ENCODE results near the gene GSTP1. TPM values are rescaled to one million over a fixed set of nuclear protein-coding genes. Genes with fewer than 3 reads are reported as not detected.
"Not testable (repeated sequence)": the region's sequence is repeated elsewhere in the genome, so short reads cannot be mapped to it uniquely, and the experiment has no call there.

Gene GSTP1
- total RNA-seq, 1 donor from 2014 or later, result 436 TPM

- Histone ChIP-seq H3F3A (ENCODE audit: low read depth) (no peaks in the 10 kb centered on the region), H3K9me3 (ENCODE audit: low read depth) (no peaks in the 10 kb centered on the region), H2AFZ (replicated peaks) (no peak overlapping the region), H3K4me1 (no peaks in the 10 kb centered on the region), H3K79me2 (ENCODE audit: low read depth) (no peaks in the 10 kb centered on the region), H4K20me1 (ENCODE audit: low read depth) (no peaks in the 10 kb centered on the region), H3K4me2 (no peak overlapping the region), H3K36me3 (no peaks in the 10 kb centered on the region), H3K27me3 (no peaks in the 10 kb centered on the region), H3K4me3 (no peak overlapping the region), H3K9ac (no peak overlapping the region), H3K27ac (no peak overlapping the region)
- Mint-ChIP-seq H3K4me1 (no peaks in the 10 kb centered on the region), H3K27me3 (ENCODE audit: insufficient read depth, low read depth) (peaks cover 9% of the 10 kb centered on the region), H3K36me3 (no peaks in the 10 kb centered on the region), H3K27ac (no peak overlapping the region), H3K4me3 (no peak overlapping the region), H3K9me3 (peaks cover 20% of the 10 kb centered on the region)
- TF ChIP-seq EZH2 (IDR thresholded peaks at IDR 0.05), result no peak
- no peak for DNase-seq (ENCODE audit: low spot score)
Measured at GRCh38 chr11:67551127-67551526, 32.5 kb upstream of the GSTP1 start.

GRCh38 chr11:67551697-67552096, 31.9 kb upstream of the GSTP1 start:
- H3F3A ChIP-seq (ENCODE audit: low read depth); H3K4me2 ChIP-seq; H3K27me3 ChIP-seq; H3K4me1 ChIP-seq; H3K9ac ChIP-seq; H3K4me1 Mint-ChIP-seq; H3K27ac Mint-ChIP-seq; H4K20me1 ChIP-seq (ENCODE audit: low read depth); H3K27ac ChIP-seq; H2AFZ ChIP-seq (replicated peaks); H3K79me2 ChIP-seq (ENCODE audit: low read depth); H3K9me3 ChIP-seq (ENCODE audit: low read depth); H3K36me3 Mint-ChIP-seq; H3K36me3 ChIP-seq; H3K4me3 ChIP-seq; H3K4me3 Mint-ChIP-seq; H3K27me3 Mint-ChIP-seq (ENCODE audit: insufficient read depth, low read depth); DNase-seq (ENCODE audit: low spot score): not testable (repeated sequence)
- H3K9me3 Mint-ChIP-seq, result peaks cover 20% of the 10 kb centered on the region

- H3K27me3 Mint-ChIP-seq (ENCODE audit: insufficient read depth, low read depth), result peaks cover 8% of the 10 kb centered on the region
- no peaks in the 10 kb centered on the region for H3K27me3 ChIP-seq
- no peak overlapping the region for H3K4me3 ChIP-seq
Measured at GRCh38 chr11:67556244-67556643, 27.4 kb upstream of the GSTP1 start.

GRCh38 chr11:67558084-67558772, 25.4 kb upstream of the GSTP1 start:
- Histone ChIP-seq H3K36me3 (no peaks in the 10 kb centered on the region), H3K79me2 (ENCODE audit: low read depth) (no peaks in the 10 kb centered on the region), H3K4me3 (no peak overlapping the region), H3K27ac (no peak overlapping the region), H3K4me1 (peaks cover 2% of the 10 kb centered on the region), H3K9me3 (ENCODE audit: low read depth) (no peaks in the 10 kb centered on the region), H3F3A (ENCODE audit: low read depth) (no peaks in the 10 kb centered on the region), H3K9ac (no peak overlapping the region), H3K27me3 (no peaks in the 10 kb centered on the region), H2AFZ (replicated peaks) (peak overlapping the region; percentile 28), H3K4me2 (no peak overlapping the region), H4K20me1 (ENCODE audit: low read depth) (no peaks in the 10 kb centered on the region)
- peaks cover 6% of the 10 kb centered on the region for H3K4me1 Mint-ChIP-seq
- no peak for DNase-seq (ENCODE audit: low spot score)
- no peak overlapping the region for H3K4me3 Mint-ChIP-seq
- H3K9me3 Mint-ChIP-seq, result no peaks in the 10 kb centered on the region
- TF ChIP-seq EZH2 (IDR thresholded peaks at IDR 0.05) (no peak), EZH2phosphoT487 (IDR thresholded peaks at IDR 0.05) (no peak), CTCF (IDR thresholded peaks at IDR 0.05) (no peak)
- H3K27me3 Mint-ChIP-seq (ENCODE audit: insufficient read depth, low read depth), result peaks cover 6% of the 10 kb centered on the region
- H3K27ac Mint-ChIP-seq, result no peak overlapping the region
- H3K36me3 Mint-ChIP-seq, result no peaks in the 10 kb centered on the region

More at GRCh38 chr11:67556244-67556643, 27.4 kb upstream of the GSTP1 start:
- Histone ChIP-seq H3K4me2 (no peak overlapping the region), H3K36me3 (no peaks in the 10 kb centered on the region), H3K27ac (no peak overlapping the region), H3F3A (ENCODE audit: low read depth) (no peaks in the 10 kb centered on the region), H3K9me3 (ENCODE audit: low read depth) (no peaks in the 10 kb centered on the region), H2AFZ (replicated peaks) (no peak overlapping the region), H3K4me1 (no peaks in the 10 kb centered on the region), H3K9ac (no peak overlapping the region), H3K79me2 (ENCODE audit: low read depth) (no peaks in the 10 kb centered on the region), H4K20me1 (ENCODE audit: low read depth) (no peaks in the 10 kb centered on the region)
- TF ChIP-seq EZH2phosphoT487 (IDR thresholded peaks at IDR 0.05) (no peak), CTCF (IDR thresholded peaks at IDR 0.05) (no peak), EZH2 (IDR thresholded peaks at IDR 0.05) (no peak)
- Mint-ChIP-seq H3K27ac (no peak overlapping the region), H3K4me1 (no peaks in the 10 kb centered on the region), H3K9me3 (peaks cover 14% of the 10 kb centered on the region), H3K36me3 (no peaks in the 10 kb centered on the region), H3K4me3 (no peak overlapping the region)
- DNase-seq (ENCODE audit: low spot score), result no peak

Data from neural progenitor cell (in vitro differentiated cells).